NB4 (cell line): ENCODE measurements around the gene CLEC3B.

Experiments
- POLR2A ChIP-seq: IDR thresholded peaks from 2 replicates; pipeline ENCODE4 v1.6.1; 2011; ENCODE audit warnings: mild to moderate bottlenecking; ENCODE audit not compliant: insufficient read length; ENCODE audit errors: extremely low read depth
- TF ChIP-seq, protein P1 (sequence below): IDR thresholded peaks from one replicate; pipeline ENCODE4 v1.5.1; 2012; ENCODE audit warnings: low read depth, low read length
- TF ChIP-seq, protein P2 (sequence below): IDR thresholded peaks from 2 replicates; pipeline ENCODE4 v1.6.1; 2011; ENCODE audit warnings: low read depth, low read length

DNA sequence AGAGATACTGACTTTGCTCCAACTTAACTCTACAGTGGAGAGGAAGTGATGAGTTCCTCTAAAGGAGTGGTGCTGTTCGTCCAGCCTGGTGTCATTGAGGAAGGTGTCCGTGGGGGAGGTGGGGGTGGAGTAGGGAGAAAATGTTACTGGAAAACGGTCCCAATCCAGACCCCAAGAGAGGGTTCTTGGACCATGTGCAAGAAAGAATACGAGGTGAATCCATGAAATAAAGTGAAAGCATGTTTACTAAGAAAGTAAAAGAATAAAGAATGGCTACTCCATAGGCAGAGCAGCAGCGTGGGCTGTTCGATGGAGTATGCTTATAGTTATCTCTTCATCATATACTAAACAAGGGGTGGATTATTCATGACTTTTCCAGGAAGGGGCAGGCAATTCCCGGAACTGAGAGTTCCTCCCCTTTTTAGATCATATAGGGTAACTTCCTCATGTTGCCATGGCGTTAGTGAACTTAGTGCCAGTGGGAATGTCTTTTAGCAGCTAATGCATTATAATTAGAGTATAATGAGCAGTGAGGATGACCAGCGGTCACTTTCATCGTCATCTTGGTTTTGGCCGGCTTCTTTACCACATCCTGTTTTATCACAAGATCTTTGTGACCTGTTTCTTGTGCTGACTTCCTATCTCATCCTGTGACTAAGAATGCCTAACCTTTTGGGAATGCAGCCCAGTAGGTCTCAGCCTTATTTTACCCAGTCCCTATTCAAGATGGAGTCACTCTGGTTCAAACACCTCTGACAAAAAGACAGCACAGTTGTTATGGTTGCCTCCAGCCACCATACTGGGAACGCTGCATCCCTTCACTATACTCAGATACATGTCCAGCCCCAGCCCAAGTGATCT lies 38.6 kb downstream of the CLEC3B start:
- TF ChIP-seq, protein P1, sequence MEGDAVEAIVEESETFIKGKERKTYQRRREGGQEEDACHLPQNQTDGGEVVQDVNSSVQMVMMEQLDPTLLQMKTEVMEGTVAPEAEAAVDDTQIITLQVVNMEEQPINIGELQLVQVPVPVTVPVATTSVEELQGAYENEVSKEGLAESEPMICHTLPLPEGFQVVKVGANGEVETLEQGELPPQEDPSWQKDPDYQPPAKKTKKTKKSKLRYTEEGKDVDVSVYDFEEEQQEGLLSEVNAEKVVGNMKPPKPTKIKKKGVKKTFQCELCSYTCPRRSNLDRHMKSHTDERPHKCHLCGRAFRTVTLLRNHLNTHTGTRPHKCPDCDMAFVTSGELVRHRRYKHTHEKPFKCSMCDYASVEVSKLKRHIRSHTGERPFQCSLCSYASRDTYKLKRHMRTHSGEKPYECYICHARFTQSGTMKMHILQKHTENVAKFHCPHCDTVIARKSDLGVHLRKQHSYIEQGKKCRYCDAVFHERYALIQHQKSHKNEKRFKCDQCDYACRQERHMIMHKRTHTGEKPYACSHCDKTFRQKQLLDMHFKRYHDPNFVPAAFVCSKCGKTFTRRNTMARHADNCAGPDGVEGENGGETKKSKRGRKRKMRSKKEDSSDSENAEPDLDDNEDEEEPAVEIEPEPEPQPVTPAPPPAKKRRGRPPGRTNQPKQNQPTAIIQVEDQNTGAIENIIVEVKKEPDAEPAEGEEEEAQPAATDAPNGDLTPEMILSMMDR, result no peak
- TF ChIP-seq, protein P2, sequence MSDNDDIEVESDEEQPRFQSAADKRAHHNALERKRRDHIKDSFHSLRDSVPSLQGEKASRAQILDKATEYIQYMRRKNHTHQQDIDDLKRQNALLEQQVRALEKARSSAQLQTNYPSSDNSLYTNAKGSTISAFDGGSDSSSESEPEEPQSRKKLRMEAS, result no peak
- no peak for TF ChIP-seq POLR2A
